Kidney epithelial cell (primary cell): ENCODE measurements around the gene CHKA. TPM values are rescaled to one million over a fixed set of nuclear protein-coding genes. Genes with fewer than 3 reads are reported as not detected.

Source experiments
- DNase-seq: peaks from one replicate; pipeline ENCODE4 v3.0.0-alpha.2; 2010; ENCODE audit warnings: low read depth
- H3K27me3 ChIP-seq: 2 replicates; pipeline ENCODE4 v1.6.0; 2011; ENCODE audit warnings: low read length; ENCODE audit not compliant: control insufficient read depth, insufficient read depth
- H3K36me3 ChIP-seq: 2 replicates; pipeline ENCODE4 v1.5.1; 2011; ENCODE audit warnings: low read length; ENCODE audit not compliant: control insufficient read depth, insufficient read depth
- H3K4me3 ChIP-seq: 2 replicates; pipeline ENCODE4 v1.5.1; 2011; ENCODE audit warnings: low read depth, mild to moderate bottlenecking, control low read depth, low read length
- CTCF ChIP-seq: IDR thresholded peaks from 2 replicates; pipeline ENCODE4 v1.5.1; 2011; ENCODE audit warnings: mild to moderate bottlenecking, moderate library complexity, low read length, control low read depth, inconsistent platforms; ENCODE audit not compliant: insufficient read depth, poor library complexity, severe bottlenecking
- total RNA-seq: library from RNA; depleted of rRNA; stranded (reverse); fragments of >200 nt; gene quantifications from 2 replicates; pipeline ENCODE4 v1.2.3, GENCODE V29; 2015

CHKA gene
- total RNA-seq, 1 donor from 2014 or later = 30.9 TPM

GRCh38 chr11:68038718-68039525 lies 82.3 kb downstream of the CHKA start, which contains the start of gene TCIRG1:
Gene TCIRG1 (plus strand): TSS chr11:68039025. CDS start chr11:68041272, 2,247 bp downstream.
- TF ChIP-seq CTCF = no peak
- DNase-seq = no peak
- Histone ChIP-seq H3K36me3 (peaks cover 1% of the 10 kb centered on the region), H3K4me3 (peak within 1 kb of the TSS; percentile 68), H3K27me3 (no peaks in the 10 kb centered on the region)

GRCh38 chr11:68038226-68038717 lies 82.9 kb downstream of the CHKA start:
- Histone ChIP-seq H3K4me3 (peak overlapping the region; percentile 68), H3K36me3 (peaks cover 1% of the 10 kb centered on the region), H3K27me3 (no peaks in the 10 kb centered on the region)
- no peak for TF ChIP-seq CTCF
- DNase-seq = no peak

GRCh38 chr11:68037411-68038225 lies 83.6 kb downstream of the CHKA start:
- peaks cover 1% of the 10 kb centered on the region for H3K36me3 ChIP-seq
- no peak for TF ChIP-seq CTCF
- H3K4me3 ChIP-seq = no peak overlapping the region
- DNase-seq = no peak
- no peaks in the 10 kb centered on the region for H3K27me3 ChIP-seq

- Histone ChIP-seq H3K36me3 (peaks cover 1% of the 10 kb centered on the region), H3K27me3 (no peaks in the 10 kb centered on the region)
- TF ChIP-seq CTCF = no peak
These were observed 84.4 kb downstream of the CHKA start for GRCh38 chr11:68036717-68037239.

GRCh38 chr11:68036141-68036716 lies 85.0 kb downstream of the CHKA start:
- H3K4me3 ChIP-seq = no peak overlapping the region
- no peak for TF ChIP-seq CTCF
- peaks cover 1% of the 10 kb centered on the region for H3K36me3 ChIP-seq
- no peak for DNase-seq
- H3K27me3 ChIP-seq = no peaks in the 10 kb centered on the region

More at GRCh38 chr11:68036717-68037239, 84.4 kb downstream of the CHKA start:
- H3K4me3 ChIP-seq = no peak overlapping the region
- DNase-seq = no peak
